Uterus (tissue), 4 donors: ENCODE results near the gene LRRK2. TPM values are rescaled to one million over a fixed set of nuclear protein-coding genes. Genes with fewer than 3 reads are reported as not detected.
"Not testable (repeated sequence)": the region's sequence is repeated elsewhere in the genome, so short reads cannot be mapped to it uniquely, and the experiment has no call there.

Source experiments
- DNase-seq, 2 donors: peaks; one replicate each; pipeline ENCODE4 v3.0.0-alpha.2; 2019 to 2020
- H3K27ac ChIP-seq, 2 donors: fragments of 200-600 bp; sonication (generic); 1 replicate in 1 of 2; 2 replicates in 1 of 2; pipeline ENCODE4 v1.5.1; 2016 to 2018
- H3K27me3 ChIP-seq, 2 donors: fragments of 200-600 bp; sonication (generic); one replicate each; pipeline ENCODE4 v1.5.1; 2018 to 2019; ENCODE audit warnings: control low read depth in 1 of 2
- H3K36me3 ChIP-seq, 2 donors: fragments of 200-600 bp; sonication (generic); one replicate each; pipeline ENCODE4 v1.5.1; 2019; ENCODE audit warnings: control low read depth in 1 of 2
- H3K4me1 ChIP-seq, 2 donors: fragments of 200-600 bp; sonication (generic); one replicate each; pipeline ENCODE4 v1.5.1; 2018 to 2019; ENCODE audit warnings: control low read depth in 1 of 2
- H3K4me3 ChIP-seq, 2 donors: fragments of 200-600 bp; sonication (generic); 1 replicate in 1 of 2; 2 replicates in 1 of 2; pipeline ENCODE4 v1.5.1; 2018 to 2019; ENCODE audit warnings: mild to moderate bottlenecking in 1 of 2
- H3K9me3 ChIP-seq, 2 donors: fragments of 200-600 bp; sonication (generic); one replicate each; pipeline ENCODE4 v1.5.1; 2019; ENCODE audit warnings: control low read depth in 1 of 2
- POLR2A ChIP-seq, 2 donors: fragments of 450-650 bp; IDR thresholded peaks; one replicate each; pipeline ENCODE4 v1.6.1; 2016; ENCODE audit warnings: antibody characterized with exemption in 2 of 2, mild to moderate bottlenecking in 1 of 2, moderate library complexity in 1 of 2
- intact Hi-C: fragments of 100-400 bp; cut with DNase I; formaldehyde crosslinking; loops from one replicate; pipeline ENCODE4 v1.15.1; 2023; ENCODE audit warnings: low total_unique reads
- total RNA-seq, 4 donors: library from RNA; depleted of rRNA in 3 of 4; stranded (reverse); fragments of >200 nt in 3 of 4; gene quantifications; one replicate each; pipeline versions ENCODE4 v1.1.0 to v1.2.4, GENCODE V29; 2014 to 2023
- TF ChIP-seq, protein P1 (sequence below), 4 experiments: fragments of 200-600 bp in 2 of 4; fragments of 450-650 bp in 2 of 4; sonication (generic) in 2 of 4; IDR thresholded peaks; one replicate each; pipeline ENCODE4 v1.5.1; 2016 to 2019; ENCODE audit warnings: antibody characterized with exemption in 4 of 4, mild to moderate bottlenecking in 2 of 4, moderate library complexity in 1 of 4
- donor health status: DM: yes; HTN: yes; CAD: no.

Gene LRRK2
- total RNA-seq, 4 donors from 2014 or later = 17.1 to 40.0 (median 28.6) TPM

DNA sequence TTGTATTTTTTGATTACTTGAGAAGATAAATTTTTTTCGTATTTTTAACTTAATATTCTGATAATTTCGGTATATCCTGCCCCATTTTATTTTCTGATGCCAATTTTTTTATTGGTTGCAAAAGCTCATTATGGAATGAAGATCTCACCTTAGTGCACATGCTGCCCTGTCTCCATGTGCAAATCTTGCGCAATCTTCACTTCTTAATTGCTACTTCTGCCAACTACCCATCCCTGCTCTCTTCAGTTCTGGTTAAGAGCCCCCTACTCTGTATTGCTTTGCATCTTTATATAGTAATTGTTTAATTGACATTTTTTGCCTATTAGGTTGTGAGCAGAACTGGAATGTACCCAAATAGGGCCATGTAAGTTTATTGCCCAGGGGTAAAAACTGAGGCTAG lies 20.5 kb upstream of the LRRK2 start:
- Histone ChIP-seq H3K27me3 (no peaks in the 10 kb centered on the region), H3K36me3 (no peaks in the 10 kb centered on the region), H3K9me3 (no peaks in the 10 kb centered on the region), H3K4me1 (no peaks in the 10 kb centered on the region), H3K27ac (no peak overlapping the region), H3K4me3 (no peak overlapping the region)
- no peak for DNase-seq
- TF ChIP-seq, protein P1, sequence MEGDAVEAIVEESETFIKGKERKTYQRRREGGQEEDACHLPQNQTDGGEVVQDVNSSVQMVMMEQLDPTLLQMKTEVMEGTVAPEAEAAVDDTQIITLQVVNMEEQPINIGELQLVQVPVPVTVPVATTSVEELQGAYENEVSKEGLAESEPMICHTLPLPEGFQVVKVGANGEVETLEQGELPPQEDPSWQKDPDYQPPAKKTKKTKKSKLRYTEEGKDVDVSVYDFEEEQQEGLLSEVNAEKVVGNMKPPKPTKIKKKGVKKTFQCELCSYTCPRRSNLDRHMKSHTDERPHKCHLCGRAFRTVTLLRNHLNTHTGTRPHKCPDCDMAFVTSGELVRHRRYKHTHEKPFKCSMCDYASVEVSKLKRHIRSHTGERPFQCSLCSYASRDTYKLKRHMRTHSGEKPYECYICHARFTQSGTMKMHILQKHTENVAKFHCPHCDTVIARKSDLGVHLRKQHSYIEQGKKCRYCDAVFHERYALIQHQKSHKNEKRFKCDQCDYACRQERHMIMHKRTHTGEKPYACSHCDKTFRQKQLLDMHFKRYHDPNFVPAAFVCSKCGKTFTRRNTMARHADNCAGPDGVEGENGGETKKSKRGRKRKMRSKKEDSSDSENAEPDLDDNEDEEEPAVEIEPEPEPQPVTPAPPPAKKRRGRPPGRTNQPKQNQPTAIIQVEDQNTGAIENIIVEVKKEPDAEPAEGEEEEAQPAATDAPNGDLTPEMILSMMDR (IDR thresholded peaks at IDR 0.05) = no peak
- TF ChIP-seq POLR2A (IDR thresholded peaks at IDR 0.05) = no peak
- intact Hi-C loops = no loop called here

DNA sequence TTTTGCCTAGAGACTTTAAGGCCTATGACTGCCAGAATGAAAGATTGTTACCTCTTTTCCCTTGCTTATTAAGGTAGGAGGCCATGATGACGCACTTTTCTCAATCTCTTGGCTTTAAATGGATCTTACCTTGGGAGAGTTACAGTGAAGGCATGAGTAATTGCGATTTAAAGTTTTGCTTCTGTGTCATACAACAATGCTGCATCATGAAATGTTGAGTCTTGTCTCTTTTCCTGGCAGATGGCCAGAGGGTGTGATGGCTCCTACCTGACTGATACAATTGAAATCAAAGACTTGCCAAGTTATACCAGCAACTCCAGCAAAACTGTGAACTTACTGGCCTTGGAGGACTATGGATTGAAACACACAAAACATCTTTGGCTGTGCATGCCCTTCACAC lies 17.2 kb upstream of the LRRK2 start:
- no peak for DNase-seq
- no peaks in the 10 kb centered on the region for H3K4me1 ChIP-seq
- intact Hi-C loops = no loop called here
- no peak overlapping the region for H3K27ac ChIP-seq
- no peaks in the 10 kb centered on the region for H3K9me3 ChIP-seq
- H3K36me3 ChIP-seq = no peaks in the 10 kb centered on the region
- no peak overlapping the region for H3K4me3 ChIP-seq
- TF ChIP-seq, protein P1 (IDR thresholded peaks at IDR 0.05) = no peak
- no peak for TF ChIP-seq POLR2A (IDR thresholded peaks at IDR 0.05)
- no peaks in the 10 kb centered on the region for H3K27me3 ChIP-seq

DNA sequence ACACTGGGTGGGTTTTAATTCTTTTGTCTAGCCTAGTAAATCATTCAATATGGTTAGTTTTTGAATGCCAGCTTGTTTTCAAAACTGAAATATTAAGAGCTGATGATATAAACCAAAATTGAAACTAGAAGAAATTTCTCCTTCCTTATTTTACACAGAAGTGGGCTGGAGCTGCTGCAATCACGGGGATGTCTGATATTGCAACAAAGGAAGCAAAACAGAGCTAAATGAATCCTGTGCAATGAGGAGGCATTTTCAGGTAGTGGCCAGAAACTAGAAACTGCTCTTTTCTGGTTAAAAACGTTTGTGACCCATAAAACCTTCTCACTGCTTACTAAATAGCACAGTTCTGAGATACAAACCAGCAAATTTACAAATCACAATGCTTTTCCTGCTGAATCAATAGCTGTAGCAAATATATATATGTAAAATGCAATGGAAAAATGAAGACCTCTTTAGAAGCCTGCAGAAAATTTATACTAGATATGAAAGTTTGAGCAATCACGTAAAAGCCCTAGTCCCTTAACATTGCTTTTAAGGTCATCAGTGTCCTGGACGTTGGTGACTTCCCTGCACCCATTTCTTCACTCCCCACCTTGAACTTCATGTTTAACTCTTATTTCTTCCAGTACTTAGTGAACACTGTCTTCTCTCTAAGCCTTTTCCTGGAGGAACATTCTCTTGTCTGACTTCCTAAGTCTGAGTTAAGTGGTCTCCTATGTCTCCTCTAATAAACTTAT lies 15.9 kb upstream of the LRRK2 start:
- Histone ChIP-seq H3K4me3 (no peak overlapping the region), H3K27ac (no peak overlapping the region), H3K4me1 (no peaks in the 10 kb centered on the region), H3K36me3 (no peaks in the 10 kb centered on the region), H3K27me3 (no peaks in the 10 kb centered on the region), H3K9me3 (no peaks in the 10 kb centered on the region)
- DNase-seq = no peak
- intact Hi-C loops = no loop called here
- no peak for TF ChIP-seq POLR2A (IDR thresholded peaks at IDR 0.05)

DNA sequence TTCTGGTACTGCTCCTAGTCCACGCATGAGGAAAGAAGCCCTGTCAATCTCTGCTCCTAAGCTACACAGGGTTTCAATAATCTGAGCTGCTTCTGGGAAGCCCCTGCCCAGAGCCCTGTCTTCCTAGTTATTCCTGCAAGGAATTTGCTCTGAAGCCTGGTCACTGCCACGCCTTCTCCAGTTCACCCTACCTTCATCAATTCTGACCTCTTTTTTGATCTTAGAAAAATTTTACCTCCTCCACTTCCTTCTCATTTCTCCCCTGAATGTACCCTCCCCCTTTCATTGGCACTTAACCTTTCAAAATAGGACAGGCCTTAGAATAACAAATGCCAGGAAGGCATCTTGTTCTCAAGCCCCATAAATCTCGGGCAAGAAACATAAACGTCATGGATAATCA lies 14.9 kb upstream of the LRRK2 start:
- no peak overlapping the region for H3K4me3 ChIP-seq
- DNase-seq = no peak
- no peaks in the 10 kb centered on the region for H3K36me3 ChIP-seq
- intact Hi-C loops = no loop called here
- H3K27ac ChIP-seq = no peak overlapping the region
- no peaks in the 10 kb centered on the region for H3K27me3 ChIP-seq
- TF ChIP-seq POLR2A (IDR thresholded peaks at IDR 0.05) = no peak
- TF ChIP-seq, protein P1 (IDR thresholded peaks at IDR 0.05) = no peak
- H3K9me3 ChIP-seq = no peaks in the 10 kb centered on the region
- no peaks in the 10 kb centered on the region for H3K4me1 ChIP-seq

DNA sequence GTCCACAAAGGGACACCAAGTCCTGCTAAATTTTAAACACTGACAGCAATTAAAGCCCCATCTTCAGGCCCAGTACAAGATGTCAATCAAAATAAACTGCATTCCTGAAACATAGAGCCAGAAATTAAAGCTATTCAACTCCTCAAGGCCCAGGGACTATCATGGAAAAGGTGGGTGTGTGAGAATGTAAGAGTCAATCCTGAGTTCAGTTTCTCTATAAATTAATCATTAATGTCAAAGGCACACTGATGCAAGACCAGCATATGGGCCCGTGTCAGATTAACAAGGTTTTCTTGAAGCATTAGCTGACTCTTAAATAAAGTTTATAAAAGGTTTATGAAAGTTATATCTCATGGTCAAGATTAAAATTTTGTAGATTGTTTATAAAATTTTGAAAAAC lies 13.6 kb upstream of the LRRK2 start:
- DNase-seq, H3K4me3 ChIP-seq, H3K36me3 ChIP-seq, intact Hi-C loops, H3K27ac ChIP-seq, H3K9me3 ChIP-seq, H3K4me1 ChIP-seq, H3K27me3 ChIP-seq: not testable (repeated sequence)

DNA sequence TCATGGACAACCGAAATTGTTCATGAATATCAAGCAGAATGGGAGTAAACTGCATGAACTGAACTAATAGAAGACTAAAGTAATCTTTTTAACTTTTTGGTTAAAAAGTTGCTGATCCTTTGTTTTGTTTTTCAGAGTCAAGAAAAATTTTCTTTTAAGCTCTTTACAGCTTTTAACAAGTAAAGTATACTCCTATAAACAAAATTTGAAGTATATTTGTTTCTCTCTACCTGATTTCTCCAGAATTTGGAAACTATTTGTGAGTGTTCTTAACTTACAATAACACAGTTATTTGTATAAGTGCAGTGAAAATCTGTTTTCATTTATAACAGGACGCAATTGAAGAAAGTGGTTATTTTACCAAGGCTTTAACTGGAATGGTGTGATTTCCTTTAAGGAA lies 12.2 kb upstream of the LRRK2 start:
- intact Hi-C loops = no loop called here
- H3K4me1 ChIP-seq = no peaks in the 10 kb centered on the region
- no peaks in the 10 kb centered on the region for H3K9me3 ChIP-seq
- no peak for DNase-seq
- no peaks in the 10 kb centered on the region for H3K36me3 ChIP-seq
- H3K27ac ChIP-seq = no peak overlapping the region
- no peak for TF ChIP-seq POLR2A (IDR thresholded peaks at IDR 0.05)
- TF ChIP-seq, protein P1 (IDR thresholded peaks at IDR 0.05) = no peak
- H3K27me3 ChIP-seq = no peaks in the 10 kb centered on the region
- no peak overlapping the region for H3K4me3 ChIP-seq
